ENCODE results near the gene LPAR6.

The LPAR6 gene

GRCh38 chr13:48414501-48414900 is 1.6 kb upstream of the LPAR6 start:
- no peak for DNase-seq

- peak; percentile 22 for DNase-seq
Observed at GRCh38 chr13:48411841-48412531, 927 bp downstream of the LPAR6 start.

- DNase-seq: no peak
Observed at GRCh38 chr13:48411147-48411794, 1.6 kb downstream of the LPAR6 start.

- DNase-seq: no peak
Observed at GRCh38 chr13:48410199-48410598, 2.7 kb downstream of the LPAR6 start.

- DNase-seq: no peak
Observed at GRCh38 chr13:48405875-48406274, 7.0 kb downstream of the LPAR6 start.

- no peak for DNase-seq
Observed at GRCh38 chr13:48404952-48405351, 8.0 kb downstream of the LPAR6 start.

- no peak for DNase-seq
Observed at GRCh38 chr13:48403913-48404312, 9.0 kb downstream of the LPAR6 start.

GRCh38 chr13:48403151-48403631 is 9.7 kb downstream of the LPAR6 start:
- DNase-seq: no peak

- DNase-seq: no peak
Observed at GRCh38 chr13:48402325-48402932, 10.5 kb downstream of the LPAR6 start.

GRCh38 chr13:48401480-48401879 is 11.4 kb downstream of the LPAR6 start:
- no peak for DNase-seq

- DNase-seq: peak; percentile 65
Observed at GRCh38 chr13:48400850-48401291, 12.0 kb downstream of the LPAR6 start.

GRCh38 chr13:48400090-48400694 is 12.7 kb downstream of the LPAR6 start:
- DNase-seq: no peak

- DNase-seq: peak; percentile 28
Observed at GRCh38 chr13:48398450-48399095, 14.3 kb downstream of the LPAR6 start.

- no peak for DNase-seq
Observed at GRCh38 chr13:48397744-48398143, 15.2 kb downstream of the LPAR6 start.

- DNase-seq: no peak
Observed at GRCh38 chr13:48393698-48394085, 19.2 kb downstream of the LPAR6 start.

GRCh38 chr13:48393030-48393697 is 19.7 kb downstream of the LPAR6 start:
- no peak for DNase-seq

GRCh38 chr13:48391257-48391656 is 21.7 kb downstream of the LPAR6 start:
- DNase-seq: no peak

- DNase-seq: no peak
Observed at GRCh38 chr13:48386816-48387215, 26.1 kb downstream of the LPAR6 start.

GRCh38 chr13:48383384-48383783 is 29.5 kb downstream of the LPAR6 start:
- DNase-seq: no peak

- DNase-seq: no peak
Observed at GRCh38 chr13:48380581-48380980, 32.3 kb downstream of the LPAR6 start.

GRCh38 chr13:48377857-48378256 is 35.1 kb downstream of the LPAR6 start:
- DNase-seq: no peak

GRCh38 chr13:48370815-48371214 is 42.1 kb downstream of the LPAR6 start:
- DNase-seq: no peak

- DNase-seq: no peak
Observed at GRCh38 chr13:48369988-48370387, 42.9 kb downstream of the LPAR6 start.
